ENCODE measurements around the gene DSCAML1. TPM values are rescaled to one million over a fixed set of nuclear protein-coding genes. Genes with fewer than 3 reads are reported as not detected.

DSCAML1 gene
- total RNA-seq, 1 experiment from 2014 or later, result not detected

DNA sequence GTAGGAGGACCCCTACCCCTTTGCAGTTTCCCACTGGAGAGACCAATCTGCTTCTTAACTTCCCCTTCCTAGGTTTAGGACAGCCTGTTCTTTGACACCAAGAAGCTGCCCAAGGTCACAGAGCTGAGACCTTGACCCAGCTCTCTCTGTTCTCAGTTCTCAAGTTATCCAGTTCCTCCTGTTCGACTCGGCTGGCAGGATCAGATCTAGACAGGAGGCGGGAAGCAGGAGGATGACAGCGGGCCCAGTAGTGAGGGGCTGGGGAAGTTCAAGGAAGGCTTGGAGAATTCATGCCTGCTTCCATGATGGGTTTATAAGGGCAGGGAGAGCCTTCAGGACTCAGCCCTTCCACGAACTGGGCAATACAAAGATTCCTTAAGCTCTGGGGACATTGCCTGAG is 210.6 kb downstream of the DSCAML1 start:
- Histone ChIP-seq H3K4me3 (ENCODE audit: low read length) (no peak overlapping the region), H2AFZ (ENCODE audit: low read length) (no peak overlapping the region), H3K9ac (ENCODE audit: low read length) (no peak overlapping the region), H3K9me2 (replicated peaks; ENCODE audit: low read length) (no peaks in the 10 kb centered on the region), H3K9me3 (ENCODE audit: low read length) (no peaks in the 10 kb centered on the region), H4K20me1 (ENCODE audit: low read length) (no peaks in the 10 kb centered on the region), H3K27ac (ENCODE audit: low read length) (no peak overlapping the region), H3K4me1 (ENCODE audit: insufficient read depth, low read length) (no peaks in the 10 kb centered on the region), H3F3A (ENCODE audit: low read length, unreplicated experiment) (no peaks in the 10 kb centered on the region), H3K36me3 (ENCODE audit: low read depth, low read length) (no peaks in the 10 kb centered on the region), H3K27me3 (ENCODE audit: low read length) (peaks cover 83% of the 10 kb centered on the region), H3K4me2 (ENCODE audit: low read length) (no peak overlapping the region), H3K79me2 (ENCODE audit: low read length) (no peaks in the 10 kb centered on the region)
- ChIA-PET CTCF (no interaction called here), POLR2A (ENCODE audit: unreplicated experiment) (no interaction called here)
- ATAC-seq (no peak), DNase-seq (no peak)
- no TSS peak for BruUV-seq (replicated peaks)
- intact Hi-C loops (cut with micrococcal nuclease), result no loop called here
- TF ChIP-seq EZH2 (IDR thresholded peaks at IDR 0.05; ENCODE audit: low read length, unreplicated experiment) (no peak), EZH2phosphoT487 (IDR thresholded peaks at IDR 0.05; ENCODE audit: borderline replicate concordance, low read length) (no peak), CTCF (conservative IDR thresholded peaks at IDR 0.05; ENCODE audit: low read depth, low read length) (no peak)

DNA sequence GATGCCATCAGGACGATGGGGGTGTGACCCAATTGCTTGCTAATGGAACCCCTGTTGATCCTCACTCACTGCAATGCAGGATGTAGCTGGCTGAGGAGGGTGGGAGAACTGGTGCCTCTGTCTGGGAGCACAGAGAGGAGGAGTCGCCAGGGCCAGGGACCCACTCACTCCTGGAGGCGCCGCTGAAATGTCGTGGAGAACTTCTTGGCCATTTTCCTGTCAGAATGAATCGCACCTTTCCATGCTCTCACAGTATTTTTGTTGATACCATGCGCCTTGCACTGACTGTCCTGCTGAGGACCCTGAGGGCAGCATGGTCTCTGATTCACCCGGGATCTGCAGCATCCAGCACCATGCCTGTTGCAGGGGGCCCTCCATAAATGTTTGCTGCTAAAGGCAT is 211.4 kb downstream of the DSCAML1 start:
- Histone ChIP-seq H3K27me3 (ENCODE audit: low read length) (peaks cover 83% of the 10 kb centered on the region), H3K27ac (ENCODE audit: low read length) (no peak overlapping the region), H2AFZ (ENCODE audit: low read length) (no peak overlapping the region), H3K9me2 (replicated peaks; ENCODE audit: low read length) (no peaks in the 10 kb centered on the region), H3K4me2 (ENCODE audit: low read length) (no peak overlapping the region), H3K4me1 (ENCODE audit: insufficient read depth, low read length) (no peaks in the 10 kb centered on the region), H4K20me1 (ENCODE audit: low read length) (no peaks in the 10 kb centered on the region), H3K4me3 (ENCODE audit: low read length) (no peak overlapping the region), H3K36me3 (ENCODE audit: low read depth, low read length) (no peaks in the 10 kb centered on the region), H3K9me3 (ENCODE audit: low read length) (no peaks in the 10 kb centered on the region), H3K79me2 (ENCODE audit: low read length) (no peaks in the 10 kb centered on the region), H3F3A (ENCODE audit: low read length, unreplicated experiment) (no peaks in the 10 kb centered on the region), H3K9ac (ENCODE audit: low read length) (no peak overlapping the region)
- ATAC-seq (no peak), DNase-seq (no peak)
- ChIA-PET CTCF (no interaction called here), POLR2A (ENCODE audit: unreplicated experiment) (no interaction called here)
- TF ChIP-seq EZH2phosphoT487 (IDR thresholded peaks at IDR 0.05; ENCODE audit: borderline replicate concordance, low read length) (no peak), EZH2 (IDR thresholded peaks at IDR 0.05; ENCODE audit: low read length, unreplicated experiment) (no peak), CTCF (conservative IDR thresholded peaks at IDR 0.05; ENCODE audit: low read depth, low read length) (no peak)
- no TSS peak for BruUV-seq (replicated peaks)
- intact Hi-C loops (cut with micrococcal nuclease), result no loop called here

DNA sequence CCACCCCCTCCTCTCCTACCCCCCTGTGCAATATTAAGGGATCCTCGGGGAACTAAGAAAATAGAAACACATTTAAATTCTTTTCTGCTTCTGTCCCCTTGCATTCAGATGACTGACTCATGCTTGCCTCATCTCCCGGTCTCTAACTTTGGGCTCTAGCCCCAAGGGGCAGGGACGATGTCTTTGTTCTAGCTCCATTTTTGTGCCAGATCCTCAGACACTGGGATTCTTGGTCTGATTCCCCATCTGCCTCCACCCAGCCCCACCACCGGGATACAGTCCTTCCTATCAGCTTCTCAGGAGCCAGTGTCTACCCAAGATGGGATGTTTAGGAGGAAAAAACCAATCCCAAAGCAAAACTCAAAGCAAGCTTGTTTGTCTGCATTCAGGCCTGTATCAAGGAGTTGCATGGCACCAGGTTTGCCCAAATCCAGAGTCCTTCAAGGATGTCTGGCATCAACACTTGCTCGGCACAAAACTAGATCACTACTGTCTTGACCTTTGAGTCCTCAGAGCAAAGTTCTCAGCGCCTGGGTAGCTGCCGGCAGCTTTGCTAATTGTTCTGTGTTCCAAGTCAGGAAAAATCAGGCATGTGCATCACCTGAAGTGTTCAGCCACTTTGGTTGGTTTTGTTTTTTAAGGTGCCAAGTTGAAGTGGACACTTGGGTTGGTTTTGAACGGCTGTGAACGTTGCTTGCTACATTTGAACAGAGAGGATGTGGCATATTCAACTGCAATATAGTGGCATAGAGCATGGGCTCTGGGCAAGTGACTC is 212.8 kb downstream of the DSCAML1 start:
- no peak overlapping the region for H3K4me2 ChIP-seq (ENCODE audit: low read length)
- no peak overlapping the region for H3K9ac ChIP-seq (ENCODE audit: low read length)
- no peaks in the 10 kb centered on the region for H3K36me3 ChIP-seq (ENCODE audit: low read depth, low read length)
- peaks cover 82% of the 10 kb centered on the region for H3K27me3 ChIP-seq (ENCODE audit: low read length)
- H3K4me1 ChIP-seq (ENCODE audit: insufficient read depth, low read length), result no peaks in the 10 kb centered on the region
- ChIA-PET POLR2A (ENCODE audit: unreplicated experiment) (no interaction called here), CTCF (no interaction called here)
- no peak overlapping the region for H3K27ac ChIP-seq (ENCODE audit: low read length)
- no peak overlapping the region for H3K4me3 ChIP-seq (ENCODE audit: low read length)
- H2AFZ ChIP-seq (ENCODE audit: low read length), result no peak overlapping the region
- no peak for ATAC-seq
- no peaks in the 10 kb centered on the region for H3K9me3 ChIP-seq (ENCODE audit: low read length)
- intact Hi-C loops (cut with micrococcal nuclease), result no loop called here
- no TSS peak for BruUV-seq (replicated peaks)
- H4K20me1 ChIP-seq (ENCODE audit: low read length), result no peaks in the 10 kb centered on the region
- no peaks in the 10 kb centered on the region for H3K79me2 ChIP-seq (ENCODE audit: low read length)
- no peak for DNase-seq
- H3F3A ChIP-seq (ENCODE audit: low read length, unreplicated experiment), result no peaks in the 10 kb centered on the region
- TF ChIP-seq CTCF (conservative IDR thresholded peaks at IDR 0.05; ENCODE audit: low read depth, low read length) (no peak), EZH2 (IDR thresholded peaks at IDR 0.05; ENCODE audit: low read length, unreplicated experiment) (no peak), EZH2phosphoT487 (IDR thresholded peaks at IDR 0.05; ENCODE audit: borderline replicate concordance, low read length) (no peak)
- no peaks in the 10 kb centered on the region for H3K9me2 ChIP-seq (replicated peaks; ENCODE audit: low read length)
